ENCODE measurements around the gene VWA5B1.

The VWA5B1 gene

GRCh38 chr1:20301463-20302107 lies 10.9 kb downstream of the VWA5B1 start:
- Mint-ChIP-seq H3K9me3 (no peaks in the 10 kb centered on the region), H3K4me1 (no peaks in the 10 kb centered on the region), H3K27ac (no peak overlapping the region), H3K4me3 (no peak overlapping the region), H3K27me3 (peaks cover 30% of the 10 kb centered on the region)
- ATAC-seq (no peak), DNase-seq (no peak)

GRCh38 chr1:20302108-20302471 lies 11.4 kb downstream of the VWA5B1 start:
- H3K4me3 Mint-ChIP-seq: no peak overlapping the region
- H3K9me3 Mint-ChIP-seq: no peaks in the 10 kb centered on the region
- peaks cover 30% of the 10 kb centered on the region for H3K27me3 Mint-ChIP-seq
- no peak overlapping the region for H3K27ac Mint-ChIP-seq
- no peaks in the 10 kb centered on the region for H3K4me1 Mint-ChIP-seq
- ATAC-seq (no peak), DNase-seq (no peak)

- DNase-seq (no peak), ATAC-seq (no peak)
- no peaks in the 10 kb centered on the region for H3K9me3 Mint-ChIP-seq
- peak overlapping the region in 1 of 2 donors; percentile 44 for H3K27ac Mint-ChIP-seq
- peaks cover 43% of the 10 kb centered on the region for H3K27me3 Mint-ChIP-seq
- no peak overlapping the region for H3K4me3 Mint-ChIP-seq
- no peaks in the 10 kb centered on the region for H3K4me1 Mint-ChIP-seq
These were observed 16.4 kb downstream of the VWA5B1 start for GRCh38 chr1:20307026-20307425.

DNA sequence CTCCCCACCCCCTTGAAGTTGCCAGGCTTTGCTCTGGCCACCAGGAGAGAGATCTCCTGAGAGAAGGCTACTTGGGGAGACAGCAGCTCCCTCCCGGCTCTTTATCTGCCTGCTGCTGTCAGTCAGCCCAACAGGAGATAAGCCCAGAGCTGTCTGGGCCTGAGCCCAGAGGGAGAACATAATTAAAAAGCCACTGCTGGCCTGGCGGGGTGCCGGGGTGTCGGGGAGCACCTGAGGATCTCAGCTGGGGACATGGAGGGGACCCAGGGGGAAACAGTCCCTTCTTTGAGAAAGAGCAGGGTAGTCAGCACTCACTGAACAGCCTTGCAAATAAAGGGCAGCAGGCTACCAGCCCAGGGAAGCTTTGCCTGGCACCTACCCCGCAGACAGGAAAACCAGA lies 17.9 kb downstream of the VWA5B1 start:
- H3K27me3 Mint-ChIP-seq: peaks cover 31% of the 10 kb centered on the region
- H3K4me3 Mint-ChIP-seq: no peak overlapping the region
- ATAC-seq (no peak), DNase-seq (no peak)
- H3K9me3 Mint-ChIP-seq: no peaks in the 10 kb centered on the region
- H3K27ac Mint-ChIP-seq: no peak overlapping the region
- H3K4me1 Mint-ChIP-seq: no peaks in the 10 kb centered on the region

- no peaks in the 10 kb centered on the region for H3K9me3 Mint-ChIP-seq
- H3K27me3 Mint-ChIP-seq: peaks cover 33% of the 10 kb centered on the region
- H3K4me1 Mint-ChIP-seq: no peaks in the 10 kb centered on the region
- DNase-seq (no peak), ATAC-seq (no peak)
- H3K27ac Mint-ChIP-seq: no peak overlapping the region
- H3K4me3 Mint-ChIP-seq: no peak overlapping the region
These were observed 20.6 kb downstream of the VWA5B1 start for GRCh38 chr1:20311289-20311688.

DNA sequence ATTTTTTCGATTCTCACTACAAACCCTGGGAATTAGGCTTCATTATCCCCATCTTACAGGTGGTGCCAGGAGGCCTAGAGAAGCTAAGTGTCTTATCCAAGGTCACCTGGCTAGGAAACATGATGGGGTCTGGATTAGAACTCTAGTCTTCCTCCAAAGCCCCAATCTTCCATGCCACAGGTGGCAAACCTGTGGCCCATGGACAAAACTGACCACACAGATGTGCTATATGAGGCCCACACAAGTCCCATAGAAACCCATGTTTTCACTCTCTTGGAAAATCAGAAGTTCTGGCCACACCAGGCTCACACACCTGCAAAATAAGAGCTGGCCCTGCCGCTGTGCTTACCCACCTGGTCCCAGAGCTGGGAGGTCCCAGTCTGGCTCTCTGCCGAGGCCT lies 21.6 kb downstream of the VWA5B1 start:
- H3K4me1 Mint-ChIP-seq: no peaks in the 10 kb centered on the region

DNA sequence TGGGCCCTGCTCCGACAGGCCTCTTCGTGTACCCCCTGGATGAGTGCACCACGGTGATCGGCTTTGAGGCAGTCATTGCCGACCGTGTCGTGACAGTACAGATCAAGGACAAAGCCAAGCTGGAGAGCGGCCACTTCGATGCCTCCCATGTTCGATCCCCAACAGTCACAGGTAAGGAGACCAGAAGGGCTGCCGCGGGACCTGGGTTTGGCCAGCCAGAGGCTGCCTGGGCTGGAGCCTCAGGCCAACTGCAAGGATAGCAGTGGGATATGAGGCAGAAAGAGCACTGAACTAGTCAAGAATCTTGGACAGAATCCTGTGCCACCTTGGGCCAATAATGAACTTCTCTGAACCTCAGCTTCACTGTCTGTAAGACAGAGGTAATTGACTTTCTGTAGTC lies 22.1 kb downstream of the VWA5B1 start:
- DNase-seq: no peak
- peaks cover 36% of the 10 kb centered on the region for H3K27me3 Mint-ChIP-seq
- ATAC-seq: no peak
- no peak overlapping the region for H3K4me3 Mint-ChIP-seq
- no peaks in the 10 kb centered on the region for H3K9me3 Mint-ChIP-seq
- H3K27ac Mint-ChIP-seq: no peak overlapping the region
- H3K4me1 Mint-ChIP-seq: no peaks in the 10 kb centered on the region

More for the DNA sequence above, 21.6 kb downstream of the VWA5B1 start:
- Mint-ChIP-seq H3K27ac (no peak overlapping the region), H3K27me3 (peaks cover 36% of the 10 kb centered on the region), H3K9me3 (no peaks in the 10 kb centered on the region), H3K4me3 (no peak overlapping the region)
- ATAC-seq: no peak
- DNase-seq: no peak

DNA sequence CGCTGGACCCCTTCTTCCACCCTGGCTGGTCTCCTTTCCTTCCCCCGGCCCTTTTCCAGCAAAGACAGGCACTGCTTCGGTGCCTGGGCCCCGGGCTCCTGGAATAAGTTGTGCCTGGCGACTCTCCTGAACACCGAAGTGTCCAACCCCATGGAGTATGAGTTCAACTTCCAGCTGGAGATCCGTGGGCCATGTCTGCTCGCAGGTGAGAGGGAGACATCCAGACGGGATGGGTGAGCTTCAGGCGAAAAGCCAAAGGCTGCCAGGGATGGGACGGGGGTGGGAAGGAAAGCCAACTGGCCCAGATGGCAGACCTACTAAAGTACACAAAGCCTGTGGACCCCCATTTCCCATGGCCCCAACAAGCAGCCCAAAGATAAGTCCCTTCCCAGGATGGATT lies 26.8 kb downstream of the VWA5B1 start:
- DNase-seq: no peak

DNA sequence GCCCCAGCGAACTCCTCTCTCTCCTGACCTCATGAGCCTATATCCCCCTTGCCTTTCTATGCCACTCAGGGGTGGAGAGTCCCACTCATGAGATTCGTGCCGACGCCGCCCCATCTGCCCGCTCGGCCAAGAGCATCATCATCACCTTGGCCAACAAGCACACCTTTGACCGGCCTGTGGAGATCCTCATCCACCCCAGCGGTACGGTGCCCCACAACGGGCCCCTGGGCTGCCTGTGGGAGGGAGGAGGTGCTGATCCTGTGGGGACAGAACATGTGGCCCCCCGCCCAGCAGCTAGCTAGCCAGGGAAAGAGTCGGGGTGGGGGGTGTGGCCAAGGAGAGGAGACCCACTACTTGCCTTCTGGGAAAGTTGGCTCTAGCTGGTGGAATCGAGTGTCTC lies 27.8 kb downstream of the VWA5B1 start:
- H3K27ac Mint-ChIP-seq: no peak overlapping the region
- H3K9me3 Mint-ChIP-seq: no peaks in the 10 kb centered on the region
- H3K4me3 Mint-ChIP-seq: no peak overlapping the region
- ATAC-seq: no peak
- no peak for DNase-seq
- H3K4me1 Mint-ChIP-seq: peaks cover 25% of the 10 kb centered on the region
- peaks cover 61% of the 10 kb centered on the region for H3K27me3 Mint-ChIP-seq

More for the DNA sequence above, 26.8 kb downstream of the VWA5B1 start:
- Mint-ChIP-seq H3K27ac (no peak overlapping the region), H3K9me3 (no peaks in the 10 kb centered on the region), H3K4me1 (peaks cover 21% of the 10 kb centered on the region), H3K4me3 (no peak overlapping the region), H3K27me3 (peaks cover 59% of the 10 kb centered on the region)
- ATAC-seq: no peak

GRCh38 chr1:20318971-20319370 lies 28.3 kb downstream of the VWA5B1 start:
- no peak overlapping the region for H3K27ac Mint-ChIP-seq
- peaks cover 58% of the 10 kb centered on the region for H3K27me3 Mint-ChIP-seq
- DNase-seq (no peak), ATAC-seq (no peak)
- H3K4me1 Mint-ChIP-seq: peaks cover 25% of the 10 kb centered on the region
- no peak overlapping the region for H3K4me3 Mint-ChIP-seq
- no peaks in the 10 kb centered on the region for H3K9me3 Mint-ChIP-seq

DNA sequence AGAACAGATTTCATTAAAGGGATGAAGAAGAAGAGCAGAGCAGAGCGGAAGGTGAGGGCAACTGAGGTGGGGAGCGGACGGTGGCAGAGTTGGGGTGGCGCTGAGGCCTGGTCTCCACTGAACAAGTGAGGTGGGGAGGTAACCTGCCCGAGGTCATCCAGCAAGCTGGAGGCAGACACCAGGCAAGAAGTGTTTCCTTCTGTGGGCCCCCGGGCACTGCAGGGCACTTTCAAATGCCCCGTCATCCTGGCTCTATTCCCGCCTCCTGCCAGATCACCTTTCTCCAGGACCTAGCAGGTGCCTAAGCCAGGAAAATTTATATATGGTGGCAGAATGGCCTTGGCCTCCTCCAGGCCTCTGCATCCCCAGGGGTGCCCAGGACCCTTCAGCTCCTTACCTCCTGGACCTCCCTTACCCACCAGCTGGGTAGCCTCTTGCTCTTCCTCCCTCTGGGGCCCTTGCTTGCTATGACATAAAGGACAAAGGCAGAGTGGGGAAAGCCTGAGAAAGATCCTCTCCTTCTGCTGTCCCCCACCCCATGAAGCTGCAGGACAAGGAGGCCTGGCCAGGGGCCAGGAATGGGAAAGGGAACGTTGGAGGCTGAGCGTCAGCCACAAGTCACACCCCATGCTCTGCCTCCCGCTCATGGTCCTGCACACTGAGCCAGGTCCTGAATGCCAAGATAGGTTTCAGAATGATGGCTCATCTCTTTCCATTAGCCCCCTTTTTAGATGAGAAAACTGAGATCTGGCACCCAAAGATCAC lies 29.0 kb downstream of the VWA5B1 start:
- Mint-ChIP-seq H3K27ac (no peak overlapping the region), H3K9me3 (no peaks in the 10 kb centered on the region), H3K4me3 (no peak overlapping the region), H3K27me3 (peaks cover 61% of the 10 kb centered on the region), H3K4me1 (peaks cover 25% of the 10 kb centered on the region)
- ATAC-seq: no peak
- DNase-seq: no peak

- Mint-ChIP-seq H3K9me3 (no peaks in the 10 kb centered on the region), H3K27me3 (peaks cover 56% of the 10 kb centered on the region), H3K4me3 (no peak overlapping the region), H3K27ac (peak overlapping the region in 1 of 2 donors; percentile 87), H3K4me1 (peaks cover 25% of the 10 kb centered on the region)
- DNase-seq (no peak), ATAC-seq (no peak)
These were observed 30.0 kb downstream of the VWA5B1 start for GRCh38 chr1:20320704-20321103.

GRCh38 chr1:20321573-20321972 lies 30.9 kb downstream of the VWA5B1 start:
- Mint-ChIP-seq H3K27me3 (peaks cover 50% of the 10 kb centered on the region), H3K9me3 (no peaks in the 10 kb centered on the region), H3K4me1 (peaks cover 25% of the 10 kb centered on the region), H3K4me3 (peak overlapping the region; percentile 11 to 39), H3K27ac (peak overlapping the region; percentile 48 to 52)
- DNase-seq (no peak), ATAC-seq (no peak)

- Mint-ChIP-seq H3K9me3 (no peaks in the 10 kb centered on the region), H3K4me1 (peaks cover 25% of the 10 kb centered on the region), H3K4me3 (peak overlapping the region; percentile 11 to 39), H3K27ac (peak overlapping the region; percentile 48 to 52), H3K27me3 (peaks cover 56% of the 10 kb centered on the region)
- ATAC-seq (peak; percentile 92), DNase-seq (peak in 1 of 2 donors; percentile 18)
These were observed 31.6 kb downstream of the VWA5B1 start for GRCh38 chr1:20322081-20322824.

GRCh38 chr1:20322825-20323612 lies 32.3 kb downstream of the VWA5B1 start:
- DNase-seq: peak in 1 of 2 donors; percentile 26
- ATAC-seq: peak; percentile 74
- Mint-ChIP-seq H3K27me3 (peaks cover 64% of the 10 kb centered on the region), H3K9me3 (no peaks in the 10 kb centered on the region), H3K4me3 (peak overlapping the region in 1 of 2 donors; percentile 2), H3K4me1 (peaks cover 25% of the 10 kb centered on the region), H3K27ac (peak overlapping the region; percentile 49 to 51)
